H1 (cell line): Measurements from ENCODE around the gene PDE6B. TPM values are rescaled to one million over a fixed set of nuclear protein-coding genes. Genes with fewer than 3 reads are reported as not detected.

Experiments
- CTCF ChIA-PET: fragments of 300-600 bp; sonication (Branson Sonifier 250); formaldehyde crosslinking; loops from one replicate; lab custom pipeline; 2021; ENCODE audit not compliant: partially characterized antibody; lab: Charles Lee
- POLR2A ChIA-PET: fragments of 300-600 bp; sonication (Branson Sonifier 250); formaldehyde crosslinking; loops from one replicate; lab custom pipeline; 2021; ENCODE audit warnings: inconsistent platforms; ENCODE audit not compliant: partially characterized antibody; lab: Charles Lee
- DNase-seq, 2 experiments: peaks; one replicate each; pipeline versions ENCODE4 v3.0.0 to v3.0.0-alpha.2; 2010 to 2022; ENCODE audit warnings: low spot score in 2 of 2, low read depth in 1 of 2, mixed read lengths in 1 of 2
- FAIRE-seq: peaks from 2 replicates; lab custom pipeline; 2011; peaks lifted over from hg19 to GRCh38; lab: Jason Lieb, UNC
- H2AFZ ChIP-seq: 2 replicates; pipeline ENCODE4 v1.8.1; 2012; ENCODE audit warnings: low read length, inconsistent platforms
- H2AK5ac ChIP-seq: 2 replicates; pipeline ENCODE4 v1.6.1; 2013; ENCODE audit warnings: low read depth, low read length
- H2BK120ac ChIP-seq: replicated peaks from 2 replicates; pipeline ENCODE3; 2013; ENCODE audit warnings: low read depth, low read length, inconsistent platforms
- H2BK12ac ChIP-seq: 2 replicates; pipeline ENCODE4 v1.6.1; 2013; ENCODE audit warnings: low read depth, low read length
- H2BK15ac ChIP-seq: 2 replicates; pipeline ENCODE4 v1.6.1; 2013; ENCODE audit warnings: low read length
- H2BK20ac ChIP-seq: 2 replicates; pipeline ENCODE4 v1.6.1; 2013; ENCODE audit warnings: low read length
- H2BK5ac ChIP-seq: 2 replicates; pipeline ENCODE4 v1.6.1; 2013; ENCODE audit warnings: low read depth, low read length
- H3K14ac ChIP-seq: 2 replicates; pipeline ENCODE4 v1.6.1; 2013; ENCODE audit warnings: inconsistent platforms; ENCODE audit not compliant: insufficient read length
- H3K18ac ChIP-seq: 2 replicates; pipeline ENCODE4 v1.6.1; 2013; ENCODE audit warnings: low read length; ENCODE audit errors: extremely low read depth
- H3K23ac ChIP-seq: 2 replicates; pipeline ENCODE4 v1.6.1; 2013; ENCODE audit warnings: inconsistent platforms; ENCODE audit not compliant: insufficient read length
- H3K23me2 ChIP-seq: 2 replicates; pipeline ENCODE4 v1.6.1; 2013; ENCODE audit warnings: low read depth, low read length
- H3K27ac ChIP-seq: 2 replicates; pipeline ENCODE4 v1.6.1; 2011; ENCODE audit warnings: low read depth, low read length, inconsistent platforms
- H3K27me3 ChIP-seq, 4 experiments: replicated peaks in 1 of 4; 1 replicate in 1 of 4; 2 replicates in 3 of 4; pipeline versions ENCODE4 v1.6.1 to v1.8.1; 2011 to 2013; ENCODE audit warnings: low read length in 3 of 4, mild to moderate bottlenecking in 3 of 4, inconsistent platforms in 2 of 4, mixed read lengths in 2 of 4, moderate library complexity in 1 of 4; ENCODE audit not compliant: control insufficient read depth in 3 of 4, insufficient read depth in 3 of 4; ENCODE audit errors: extremely low read depth in 1 of 4
- H3K36me3 ChIP-seq, 4 experiments: 2 replicates each; pipeline versions ENCODE4 v1.6.1 to v1.8.1; 2011 to 2013; ENCODE audit warnings: mild to moderate bottlenecking in 4 of 4, low read length in 3 of 4, moderate library complexity in 2 of 4, control low read depth in 1 of 4, inconsistent platforms in 1 of 4; ENCODE audit not compliant: insufficient read depth in 4 of 4, control insufficient read depth in 2 of 4
- H3K4ac ChIP-seq: replicated peaks from 2 replicates; pipeline ENCODE3; 2013; ENCODE audit warnings: low read length, low read depth, mixed read lengths, inconsistent platforms; ENCODE audit not compliant: insufficient read length
- H3K4me1 ChIP-seq, 4 experiments: replicated peaks in 1 of 4; 1 replicate in 1 of 4; 2 replicates in 3 of 4; pipeline versions ENCODE4 v1.6.1 to v1.8.1; 2011 to 2013; ENCODE audit warnings: low read length in 3 of 4, inconsistent platforms in 2 of 4, mixed read lengths in 1 of 4; ENCODE audit not compliant: insufficient read depth in 4 of 4, control insufficient read depth in 3 of 4
- H3K4me2 ChIP-seq, 2 experiments: 2 replicates each; pipeline versions ENCODE4 v1.6.1 to v1.8.1; 2011 to 2013; ENCODE audit warnings: low read depth in 2 of 2, low read length in 2 of 2, control low read depth in 1 of 2, inconsistent platforms in 1 of 2, mild to moderate bottlenecking in 1 of 2; ENCODE audit not compliant: insufficient read depth in 1 of 2
- H3K4me3 ChIP-seq, 4 experiments: fragments of 200-600, 300-600 bp in 1 of 4; sonication (generic), shearing (Covaris generic), sonication (Bioruptor Twin) in 1 of 4; 2 replicates each; pipeline versions ENCODE4 v1.5.1 to v1.8.1; 2011 to 2016; ENCODE audit warnings: low read length in 4 of 4, low read depth in 3 of 4, control low read depth in 2 of 4, inconsistent platforms in 2 of 4, mild to moderate bottlenecking in 2 of 4, mixed read lengths in 1 of 4, moderate library complexity in 1 of 4; ENCODE audit not compliant: insufficient read depth in 2 of 4; ENCODE audit errors: extremely low read depth in 1 of 4
- H3K56ac ChIP-seq: replicated peaks from 2 replicates; pipeline ENCODE3; 2013; ENCODE audit warnings: low read depth, mild to moderate bottlenecking, mixed read lengths, low read length, inconsistent platforms; ENCODE audit not compliant: insufficient read length
- H3K79me1 ChIP-seq: 2 replicates; pipeline ENCODE4 v1.6.1; 2013; ENCODE audit warnings: low read depth, low read length, control low read depth
- H3K79me2 ChIP-seq, 2 experiments: 2 replicates each; pipeline versions ENCODE4 v1.6.1 to v1.8.1; 2012 to 2013; ENCODE audit warnings: low read length in 2 of 2, mild to moderate bottlenecking in 2 of 2, inconsistent platforms in 1 of 2; ENCODE audit not compliant: insufficient read depth in 2 of 2, control insufficient read depth in 1 of 2
- H3K9ac ChIP-seq, 4 experiments: replicated peaks in 1 of 4; 1 replicate in 1 of 4; 2 replicates in 3 of 4; pipeline versions ENCODE4 v1.6.1 to v1.8.1; 2011 to 2013; ENCODE audit warnings: low read depth in 3 of 4, low read length in 3 of 4, control low read depth in 2 of 4, mild to moderate bottlenecking in 2 of 4, moderate library complexity in 2 of 4, inconsistent platforms in 1 of 4; ENCODE audit errors: extremely low read depth in 1 of 4
- H3K9me3 ChIP-seq, 2 experiments: 2 replicates each; pipeline versions ENCODE4 v1.6.1 to v1.8.1; 2012 to 2013; ENCODE audit warnings: mild to moderate bottlenecking in 2 of 2, moderate library complexity in 2 of 2, control low read depth in 1 of 2, inconsistent platforms in 1 of 2, low read depth in 1 of 2, low read length in 1 of 2, mixed read lengths in 1 of 2; ENCODE audit not compliant: insufficient read depth in 2 of 2
- H4K20me1 ChIP-seq, 2 experiments: replicated peaks in 1 of 2; 2 replicates each; pipeline versions ENCODE3 to v1.8.1; 2011 to 2013; ENCODE audit warnings: inconsistent platforms in 2 of 2, low read length in 2 of 2, mild to moderate bottlenecking in 1 of 2; ENCODE audit not compliant: insufficient read depth in 2 of 2, control insufficient read depth in 1 of 2
- H4K5ac ChIP-seq: 2 replicates; pipeline ENCODE4 v1.6.1; 2013; ENCODE audit warnings: low read length, low read depth, mixed read lengths, inconsistent platforms; ENCODE audit not compliant: insufficient read length
- H4K8ac ChIP-seq: 2 replicates; pipeline ENCODE4 v1.8.0; 2013; ENCODE audit warnings: mild to moderate bottlenecking, moderate library complexity, low read length, inconsistent platforms; ENCODE audit not compliant: insufficient read depth; ENCODE audit errors: extremely low read depth
- H4K91ac ChIP-seq: replicated peaks from 2 replicates; pipeline ENCODE3; 2013; ENCODE audit warnings: low read length, mixed read lengths, inconsistent platforms; ENCODE audit not compliant: insufficient read length
- BRCA1 ChIP-seq: IDR thresholded peaks from 2 replicates; pipeline ENCODE4 v1.6.1; 2012; ENCODE audit warnings: low read depth, low read length, improper control_type of control experiment
- CEBPB ChIP-seq: IDR thresholded peaks from 2 replicates; pipeline ENCODE4 v1.6.1; 2012; ENCODE audit warnings: low read depth, low read length
- EP300 ChIP-seq, 2 experiments: IDR thresholded peaks; 1 replicate in 1 of 2; 2 replicates in 1 of 2; pipeline ENCODE4 v1.6.1; 2011 to 2012; ENCODE audit warnings: low read depth in 2 of 2, low read length in 2 of 2, mild to moderate bottlenecking in 2 of 2, borderline replicate concordance in 1 of 2, inconsistent platforms in 1 of 2, moderate library complexity in 1 of 2
- HDAC6 ChIP-seq: IDR thresholded peaks from one replicate; pipeline ENCODE4 v1.7.1; 2012; ENCODE audit warnings: low read depth, mild to moderate bottlenecking, inconsistent platforms, low read length, moderate library complexity
- JUN ChIP-seq: IDR thresholded peaks from 2 replicates; pipeline ENCODE4 v1.6.1; 2011; ENCODE audit warnings: low read depth, mild to moderate bottlenecking, improper control_type of control experiment, low read length
- KDM5A ChIP-seq: fragments of 200-600 bp; IDR thresholded peaks from 2 replicates; pipeline ENCODE4 v1.7.1; 2012; ENCODE audit warnings: mild to moderate bottlenecking, low read length, inconsistent platforms, mixed read lengths
- PHF8 ChIP-seq: fragments of 200-600 bp; sonication (generic); conservative IDR thresholded peaks from 2 replicates; pipeline ENCODE4 v1.7.1; 2012; ENCODE audit warnings: low read depth, mild to moderate bottlenecking, inconsistent platforms, low read length, moderate library complexity
- POU5F1 ChIP-seq: IDR thresholded peaks from 2 replicates; pipeline ENCODE4 v1.6.1; 2011; ENCODE audit warnings: low read depth, mild to moderate bottlenecking, low read length, moderate library complexity
- YY1 ChIP-seq: IDR thresholded peaks from 2 replicates; pipeline ENCODE4 v1.6.1; 2011; ENCODE audit warnings: low read depth, mild to moderate bottlenecking, low read length
- ZNF274 ChIP-seq: IDR thresholded peaks from 2 replicates; pipeline ENCODE4 v1.7.0; 2012; ENCODE audit warnings: low read length, borderline replicate concordance; ENCODE audit errors: extremely low read depth
- WGBS, 2 experiments: shearing (Covaris generic) in 1 of 2; methylation state at CpG; one replicate each; pipeline versions ENCODE4 v1.1.6 to v1.1.7; 2013 to 2015; ENCODE audit warnings: low lambda C conversion rate in 2 of 2, mixed read lengths in 2 of 2, inconsistent platforms in 1 of 2, low coverage in 1 of 2, missing lambda C conversion rate in 1 of 2; ENCODE audit not compliant: insufficient replicate concordance in 2 of 2, insufficient coverage in 1 of 2, insufficient read length in 1 of 2; ENCODE audit errors: extremely low coverage in 1 of 2, missing lambda C conversion rate in 1 of 2; 5-methylcytosine and 5-hydroxymethylcytosine counted together
- polyA plus RNA-seq, 7 experiments: library from polyadenylated mRNA; depleted of rRNA in 3 of 7; stranded (reverse) in 5 of 7; unstranded in 2 of 7; fragments of >200 nt in 5 of 7; fragments of 200-250 nt in 2 of 7; gene quantifications; 1 replicate in 5 of 7; 2 replicates in 1 of 7; 4 replicates in 1 of 7; pipeline versions ENCODE4 v1.2.1 to v1.2.3, GENCODE V29; 2011 to 2013; ENCODE audit warnings: missing spikeins in 2 of 7, mixed read lengths in 2 of 7
- total RNA-seq: library from RNA; stranded (reverse); fragmentation: NEBNext Ultra II Directional; extraction: Animal tissue kit (Norgen Biotek cat#: 25700); gene quantifications from 2 replicates; pipeline ENCODE4 v1.2.1, GENCODE V29; 2021

PDE6B gene
- total and polyA plus RNA-seq, 2 of the 8 experiments (the other 6 are each of a cell fraction or from before 2014, with no cell fraction given): 4.1 to 8.4 TPM

- Histone ChIP-seq H4K91ac (no peak overlapping the region), H4K20me1 (no peaks in the 10 kb centered on the region), H3K23me2 (no peaks in the 10 kb centered on the region), H3K36me3 (no peaks in the 10 kb centered on the region), H2BK12ac (no peak overlapping the region), H2BK20ac (no peak overlapping the region), H2AFZ (no peak overlapping the region), H3K27me3 (peaks cover 0 to 3% (median 2%) of the 10 kb centered on the region in 4 experiments; a peak in 3 of 7 replicates), H3K9ac (no peak overlapping the region), H3K4me3 (no peak overlapping the region), H3K79me2 (no peaks in the 10 kb centered on the region), H2BK5ac (no peak overlapping the region), H3K56ac (no peak overlapping the region), H2BK15ac (no peak overlapping the region), H2BK120ac (no peak overlapping the region), H3K27ac (no peak overlapping the region), H4K8ac (no peak overlapping the region), H2AK5ac (no peak overlapping the region), H3K4ac (no peak overlapping the region), H3K14ac (no peak overlapping the region), H3K79me1 (peaks cover 6% of the 10 kb centered on the region), H3K4me1 (no peaks in the 10 kb centered on the region), H3K23ac (no peak overlapping the region), H3K18ac (no peak overlapping the region), H3K4me2 (no peak overlapping the region), H3K9me3 (peaks cover 0 to 4% of the 10 kb centered on the region in 2 experiments; a peak in 1 of 4 replicates), H4K5ac (no peak overlapping the region)
- ChIA-PET CTCF (interaction anchor here (1.0 to 2.0 kb wide), 6 partner anchors 8 to 132 kb away, joined by 3 to 8 read pairs (median 4); partner anchors contain the start of genes ATP5ME and MYL5), POLR2A (interaction anchor here (1.1 to 2.2 kb wide), 2 partner anchors 61 to 64 kb away, joined by 3 to 5 read pairs; partner anchors contain the start of genes ATP5ME and MYL5)
- WGBS, 2 experiments: 79% methylated on average over 10 of the region's 10 CpGs; no CpG with 5 or more reads in 1 of the 2 experiments
- TF ChIP-seq BRCA1 (no peak), KDM5A (no peak), POU5F1 (no peak), PHF8 (no peak), HDAC6 (no peak), CEBPB (no peak), JUN (no peak), EP300 (IDR thresholded peaks at IDR 0.05; ENCODE audit: borderline replicate concordance in 1 of 2, low read depth in 2 of 2, low read length in 2 of 2) (no peak), YY1 (no peak), ZNF274 (no peak)
- no peak for DNase-seq
- no peak for FAIRE-seq
Observed at GRCh38 chr4:610411-611261, 14.7 kb upstream of the PDE6B start.
